WERI-Rb-1 (cell line): ENCODE data around the gene HPCAL1.
A peak's percentile ranks its signal among the peaks of the same experiment; 100 is the strongest.

ENCODE experiments used
- DNase-seq: peaks from one replicate; pipeline ENCODE4 v3.0.0-alpha.2; 2020
- H3K27ac ChIP-seq: fragments of 250-450 bp; sonication (Bioruptor Pico); 2 replicates; pipeline ENCODE4 v1.5.1; 2020; ENCODE audit warnings: mild to moderate bottlenecking, moderate library complexity
- H3K27me3 ChIP-seq: fragments of 250-450 bp; sonication (Bioruptor Pico); 2 replicates; pipeline ENCODE4 v1.5.1; 2021; ENCODE audit warnings: mild to moderate bottlenecking, low read depth, moderate library complexity; ENCODE audit not compliant: insufficient read depth, severe bottlenecking
- H3K36me3 ChIP-seq: fragments of 250-450 bp; sonication (Bioruptor Pico); 2 replicates; pipeline ENCODE4 v1.5.1; 2020; ENCODE audit warnings: mild to moderate bottlenecking, moderate library complexity
- H3K4me3 ChIP-seq: 2 replicates; pipeline ENCODE4 v1.5.1; 2011; ENCODE audit warnings: low read depth, mild to moderate bottlenecking, control low read depth, low read length
- H3K9me3 ChIP-seq: fragments of 250-450 bp; sonication (Bioruptor Pico); 2 replicates; pipeline ENCODE4 v1.5.1; 2021; ENCODE audit warnings: mild to moderate bottlenecking, moderate library complexity; ENCODE audit not compliant: severe bottlenecking
- CTCF ChIP-seq: IDR thresholded peaks from 2 replicates; pipeline ENCODE4 v1.5.1; 2011; ENCODE audit warnings: low read depth, mild to moderate bottlenecking, control low read depth, inconsistent platforms, low read length

Gene HPCAL1

GRCh38 chr2:10344105-10345066 is 41.7 kb downstream of the HPCAL1 start:
- H3K4me3 ChIP-seq, result peak overlapping the region; percentile 15
- no peaks in the 10 kb centered on the region for H3K36me3 ChIP-seq
- no peak for TF ChIP-seq CTCF
- no peaks in the 10 kb centered on the region for H3K27me3 ChIP-seq
- DNase-seq, result peak; percentile 95
- peak overlapping the region; percentile 54 for H3K27ac ChIP-seq
- no peaks in the 10 kb centered on the region for H3K9me3 ChIP-seq

- TF ChIP-seq CTCF, result no peak
- H3K27ac ChIP-seq, result peak overlapping the region; percentile 54; the same call in 1 of the 2 replicates
- H3K4me3 ChIP-seq, result no peak overlapping the region
- H3K36me3 ChIP-seq, result no peaks in the 10 kb centered on the region
- no peaks in the 10 kb centered on the region for H3K9me3 ChIP-seq
- no peaks in the 10 kb centered on the region for H3K27me3 ChIP-seq
- DNase-seq, result no peak
These were observed 42.4 kb downstream of the HPCAL1 start for GRCh38 chr2:10345126-10345525.

GRCh38 chr2:10345813-10346212 is 43.1 kb downstream of the HPCAL1 start:
- Histone ChIP-seq H3K9me3 (no peaks in the 10 kb centered on the region), H3K27ac (no peak overlapping the region), H3K27me3 (no peaks in the 10 kb centered on the region), H3K36me3 (no peaks in the 10 kb centered on the region), H3K4me3 (no peak overlapping the region)
- no peak for TF ChIP-seq CTCF
- DNase-seq, result no peak

GRCh38 chr2:10346929-10347561 is 44.3 kb downstream of the HPCAL1 start:
- no peak for DNase-seq
- Histone ChIP-seq H3K9me3 (no peaks in the 10 kb centered on the region), H3K27ac (no peak overlapping the region), H3K4me3 (no peak overlapping the region), H3K27me3 (no peaks in the 10 kb centered on the region), H3K36me3 (no peaks in the 10 kb centered on the region)
- TF ChIP-seq CTCF, result no peak

- Histone ChIP-seq H3K27ac (no peak overlapping the region), H3K9me3 (no peaks in the 10 kb centered on the region), H3K4me3 (no peak overlapping the region), H3K36me3 (no peaks in the 10 kb centered on the region), H3K27me3 (no peaks in the 10 kb centered on the region)
- no peak for DNase-seq
- TF ChIP-seq CTCF, result no peak
These were observed 44.9 kb downstream of the HPCAL1 start for GRCh38 chr2:10347562-10347948.
